Measurements from ENCODE around the gene ROR1.

- TF ChIP-seq CTCF (IDR thresholded peaks at IDR 0.05) (no peak), POLR2A (IDR thresholded peaks at IDR 0.05) (no peak)
Observed at GRCh38 chr1:63873751-63874150, 99.9 kb downstream of the ROR1 start.
